IMR-90 (cell line): ENCODE results near the gene GNAS. TPM values are rescaled to one million over a fixed set of nuclear protein-coding genes. Genes with fewer than 3 reads are reported as not detected.

Source experiments
- ATAC-seq: fragments of 200-7000 bp; cut with Tn5 transposase; 2 replicates; pipeline ENCODE4 v1.9.1; 2020; ENCODE audit warnings: low read depth, mild to moderate bottlenecking, moderate library complexity
- BruUV-seq: library from RNA; stranded (reverse); fragments of 400-500 nt; replicated peaks from 2 replicates; lab custom pipeline; 2021; lab: Mats Ljungman, UMichigan
- CTCF ChIA-PET: fragments of 300-600 bp; formaldehyde crosslinking; extraction: SDS; loops from one replicate; lab custom pipeline; 2021; ENCODE audit warnings: antibody characterized with exemption; lab: Yijun Ruan, JAX
- POLR2A ChIA-PET: fragments of 300-600 bp; sonication (Branson Sonifier 250); formaldehyde crosslinking; loops from one replicate; lab custom pipeline; 2022; ENCODE audit warnings: antibody characterized with exemption; ENCODE audit not compliant: unreplicated experiment; lab: Charles Lee
- DNase-seq: peaks from one replicate; pipeline ENCODE4 v3.0.0; 2013
- H2AFZ ChIP-seq: replicated peaks from 2 replicates; pipeline ENCODE3; 2013; ENCODE audit warnings: low read length, mild to moderate bottlenecking; ENCODE audit not compliant: poor library complexity
- H2AK5ac ChIP-seq: 2 replicates; pipeline ENCODE4 v1.6.1; 2013; ENCODE audit warnings: low read depth, low read length, inconsistent platforms
- H2AK9ac ChIP-seq: replicated peaks from 2 replicates; pipeline ENCODE3; 2013; ENCODE audit warnings: mild to moderate bottlenecking, low read depth, low read length, moderate library complexity; ENCODE audit not compliant: poor library complexity
- H2BK120ac ChIP-seq: 2 replicates; pipeline ENCODE4 v1.6.1; 2013; ENCODE audit warnings: low read depth, low read length, inconsistent platforms
- H2BK15ac ChIP-seq: 3 replicates; pipeline ENCODE4 v1.6.1; 2013; ENCODE audit warnings: low read depth, low read length, inconsistent platforms
- H2BK20ac ChIP-seq: 2 replicates; pipeline ENCODE4 v1.6.1; 2013; ENCODE audit warnings: low read depth, mild to moderate bottlenecking, inconsistent platforms, low read length, moderate library complexity
- H2BK5ac ChIP-seq: 2 replicates; pipeline ENCODE4 v1.6.1; 2013; ENCODE audit warnings: mild to moderate bottlenecking, low read depth, low read length, inconsistent platforms; ENCODE audit not compliant: poor library complexity, severe bottlenecking
- H3K14ac ChIP-seq: replicated peaks from 2 replicates; pipeline ENCODE4 v1.6.1; 2013; ENCODE audit warnings: low read depth, low read length, inconsistent platforms
- H3K18ac ChIP-seq: 2 replicates; pipeline ENCODE4 v1.6.1; 2013; ENCODE audit warnings: low read depth, low read length, control low read depth
- H3K23ac ChIP-seq: 2 replicates; pipeline ENCODE4 v1.6.1; 2013; ENCODE audit warnings: low read depth, low read length, inconsistent platforms
- H3K27ac ChIP-seq: 2 replicates; pipeline ENCODE4 v1.5.1; 2013; ENCODE audit warnings: mild to moderate bottlenecking, control low read depth, low read length; ENCODE audit not compliant: insufficient read depth
- H3K27me3 ChIP-seq: 2 replicates; pipeline ENCODE4 v1.6.1; 2013; ENCODE audit warnings: low read length; ENCODE audit not compliant: control insufficient read depth, insufficient read depth
- H3K36me3 ChIP-seq: 2 replicates; pipeline ENCODE4 v1.6.1; 2013; ENCODE audit warnings: low read length, mixed read lengths; ENCODE audit not compliant: control insufficient read depth, insufficient read depth
- H3K4ac ChIP-seq: 2 replicates; pipeline ENCODE4 v1.6.1; 2013; ENCODE audit warnings: low read depth, low read length, inconsistent platforms
- H3K4me1 ChIP-seq: 2 replicates; pipeline ENCODE4 v1.6.1; 2013; ENCODE audit warnings: low read length, mixed read lengths; ENCODE audit not compliant: control insufficient read depth, insufficient read depth
- H3K4me2 ChIP-seq: 2 replicates; pipeline ENCODE4 v1.6.1; 2013; ENCODE audit warnings: low read depth, mild to moderate bottlenecking, control low read depth, low read length, moderate library complexity
- H3K4me3 ChIP-seq: 2 replicates; pipeline ENCODE4 v1.5.1; 2013; ENCODE audit warnings: low read depth, mild to moderate bottlenecking, control low read depth, low read length, moderate library complexity; ENCODE audit not compliant: insufficient read depth
- H3K56ac ChIP-seq: 2 replicates; pipeline ENCODE4 v1.6.1; 2013; ENCODE audit warnings: low read length, inconsistent platforms; ENCODE audit not compliant: insufficient read depth; ENCODE audit errors: extremely low read depth
- H3K79me1 ChIP-seq, 2 experiments: 2 replicates each; pipeline ENCODE4 v1.6.1; 2013; ENCODE audit warnings: low read length in 2 of 2, inconsistent platforms in 1 of 2, low read depth in 1 of 2
- H3K9ac ChIP-seq: 2 replicates; pipeline ENCODE4 v1.6.1; 2013; ENCODE audit warnings: low read depth, low read length, control low read depth
- H3K9me1 ChIP-seq: 2 replicates; pipeline ENCODE4 v1.6.1; 2013; ENCODE audit warnings: low read length, inconsistent platforms; ENCODE audit not compliant: insufficient read depth
- H3K9me3 ChIP-seq: 2 replicates; pipeline ENCODE4 v1.6.1; 2013; ENCODE audit warnings: low read length; ENCODE audit not compliant: control insufficient read depth, insufficient read depth
- H4K20me1 ChIP-seq: 2 replicates; pipeline ENCODE4 v1.6.1; 2013; ENCODE audit warnings: low read length, inconsistent platforms; ENCODE audit not compliant: insufficient read depth
- H4K5ac ChIP-seq: 2 replicates; pipeline ENCODE4 v1.6.1; 2013; ENCODE audit warnings: mild to moderate bottlenecking, low read depth, low read length, control low read depth
- H4K8ac ChIP-seq, 2 experiments: 2 replicates each; pipeline ENCODE4 v1.6.1; 2013; ENCODE audit warnings: low read depth in 2 of 2, low read length in 2 of 2, control low read depth in 1 of 2, inconsistent platforms in 1 of 2
- H4K91ac ChIP-seq: 2 replicates; pipeline ENCODE4 v1.6.1; 2013; ENCODE audit warnings: low read depth, low read length, inconsistent platforms; ENCODE audit not compliant: insufficient read depth
- MXI1 ChIP-seq: IDR thresholded peaks from 2 replicates; pipeline ENCODE4 v1.6.1; 2012; ENCODE audit warnings: low read depth, mild to moderate bottlenecking, low read length, moderate library complexity, borderline replicate concordance
- NFE2L2 ChIP-seq: fragments of 150-350 bp; IDR thresholded peaks from 2 replicates; pipeline ENCODE4 v1.6.1; 2016; ENCODE audit warnings: low read depth, mild to moderate bottlenecking, low read length
- RAD21 ChIP-seq: IDR thresholded peaks from 2 replicates; pipeline ENCODE4 v1.6.1; 2012; ENCODE audit warnings: low read length, improper control_type of control experiment
- SMC3 ChIP-seq: fragments of 150-350 bp; IDR thresholded peaks from 2 replicates; pipeline ENCODE4 v1.6.1; 2016; ENCODE audit warnings: low read depth, mild to moderate bottlenecking, antibody characterized with exemption, low read length, moderate library complexity
- WGBS, 2 experiments: methylation state at CpG; one replicate each; pipeline versions ENCODE4 v1.1.5 to v1.1.7; 2013; ENCODE audit warnings: missing lambda C conversion rate in 2 of 2; ENCODE audit not compliant: insufficient read length in 1 of 2; ENCODE audit errors: extremely low coverage in 2 of 2; 5-methylcytosine and 5-hydroxymethylcytosine counted together
- dilution Hi-C: fragments of 300-500 bp; cut with HindIII; formaldehyde crosslinking; loops from one replicate; pipeline ENCODE4 v1.14.3; 2018; ENCODE audit warnings: low sequenced_read_pairs; ENCODE audit not compliant: unreplicated experiment
- in situ Hi-C: fragments of 300-500 bp; cut with MboI; formaldehyde crosslinking; loops from 3 replicates; pipeline ENCODE4 v1.14.3; 2019; ENCODE audit warnings: low sequenced_read_pairs, inconsistent platforms, mixed read lengths
- intact Hi-C: fragments of 100-400 bp; cut with micrococcal nuclease; formaldehyde crosslinking; loops from 2 replicates; pipeline ENCODE4 v1.10.0; 2022
- polyA plus RNA-seq, 3 experiments: library from polyadenylated mRNA; depleted of rRNA; stranded (reverse); fragments of >200 nt; gene quantifications; 2 replicates each; pipeline ENCODE4 v1.2.3, GENCODE V29; 2012; ENCODE audit warnings: low replicate concordance in 1 of 3
- total RNA-seq: library from RNA; depleted of rRNA; stranded (reverse); fragments of >200 nt; gene quantifications from 2 replicates; pipeline ENCODE4 v1.2.3, GENCODE V29; 2012
- TF ChIP-seq, protein P1 (sequence below): fragments of 150-350 bp; IDR thresholded peaks from 2 replicates; pipeline ENCODE4 v1.6.1; 2017; ENCODE audit warnings: mild to moderate bottlenecking, antibody characterized with exemption, low read length, low read depth

Gene GNAS
- total and polyA plus RNA-seq, 2 of the 4 experiments (the other 2 are of a cell fraction), result 397 to 1,356 TPM

DNA sequence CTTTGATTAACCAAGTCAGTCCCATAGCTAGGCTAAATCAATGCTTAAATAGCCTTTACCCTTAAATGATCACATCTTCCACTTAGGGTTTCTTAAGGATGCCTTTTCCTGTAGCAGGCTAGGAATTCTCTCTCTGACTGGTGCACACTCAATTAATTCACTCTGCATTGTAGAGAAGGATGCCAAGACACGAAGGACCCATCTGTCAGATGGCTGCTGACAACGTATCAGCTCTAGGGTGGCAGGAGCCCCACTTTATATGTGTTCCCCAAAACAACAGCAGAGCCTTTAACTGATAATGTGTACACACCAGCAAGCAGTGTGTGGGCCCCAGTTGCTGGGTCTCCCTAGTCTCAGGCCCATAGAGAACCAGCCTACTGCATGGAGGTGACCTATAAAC lies 13.3 kb downstream of the GNAS start:
- no peak overlapping the region for H3K9ac ChIP-seq
- intact Hi-C loops, result no loop called here

More for the DNA sequence above, 13.3 kb downstream of the GNAS start:
- Histone ChIP-seq H4K20me1 (no peaks in the 10 kb centered on the region), H2AK5ac (no peak overlapping the region), H3K27me3 (peaks cover 34% of the 10 kb centered on the region), H3K27ac (no peak overlapping the region), H3K4ac (no peak overlapping the region), H2AK9ac (no peak overlapping the region), H3K4me3 (no peak overlapping the region), H2BK5ac (no peak overlapping the region), H3K23ac (no peak overlapping the region), H2BK15ac (no peak overlapping the region), H4K91ac (no peak overlapping the region), H2BK120ac (no peak overlapping the region), H2AFZ (no peak overlapping the region), H3K4me1 (no peaks in the 10 kb centered on the region), H3K79me1 (no peaks in the 10 kb centered on the region), H4K8ac (no peak overlapping the region), H3K9me1 (no peaks in the 10 kb centered on the region), H3K9me3 (no peaks in the 10 kb centered on the region), H3K18ac (no peak overlapping the region), H2BK20ac (no peak overlapping the region), H3K4me2 (no peak overlapping the region), H3K36me3 (no peaks in the 10 kb centered on the region), H4K5ac (no peak overlapping the region), H3K56ac (no peak overlapping the region), H3K14ac (no peak overlapping the region)
- BruUV-seq, result no TSS peak
- DNase-seq, result no peak
- ChIA-PET POLR2A (no interaction called here), CTCF (interaction anchor here (2.3 kb wide), 1 partner anchor 357 kb away, joined by 17 read pairs; no protein-coding TSS in a partner anchor)
- in situ Hi-C loops (loop anchor here (10.0 kb wide), 1 partner anchor 629 kb away; no protein-coding TSS in a partner anchor), dilution Hi-C loops (no loop called here)
- no peak for ATAC-seq
- WGBS, 2 experiments, result no CpG with 5 or more reads among the region's 2 CpGs
- no peak for TF ChIP-seq RAD21
- no peak for TF ChIP-seq SMC3
- TF ChIP-seq MXI1, result no peak
- TF ChIP-seq NFE2L2, result no peak
- TF ChIP-seq, protein P1, sequence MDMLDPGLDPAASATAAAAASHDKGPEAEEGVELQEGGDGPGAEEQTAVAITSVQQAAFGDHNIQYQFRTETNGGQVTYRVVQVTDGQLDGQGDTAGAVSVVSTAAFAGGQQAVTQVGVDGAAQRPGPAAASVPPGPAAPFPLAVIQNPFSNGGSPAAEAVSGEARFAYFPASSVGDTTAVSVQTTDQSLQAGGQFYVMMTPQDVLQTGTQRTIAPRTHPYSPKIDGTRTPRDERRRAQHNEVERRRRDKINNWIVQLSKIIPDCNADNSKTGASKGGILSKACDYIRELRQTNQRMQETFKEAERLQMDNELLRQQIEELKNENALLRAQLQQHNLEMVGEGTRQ, result no peak
